ENCODE measurements around the gene DRC3. TPM values are rescaled to one million over a fixed set of nuclear protein-coding genes. Genes with fewer than 3 reads are reported as not detected.

Gene DRC3
- total RNA-seq, 1 donor from 2014 or later, result 0.82 TPM

DNA sequence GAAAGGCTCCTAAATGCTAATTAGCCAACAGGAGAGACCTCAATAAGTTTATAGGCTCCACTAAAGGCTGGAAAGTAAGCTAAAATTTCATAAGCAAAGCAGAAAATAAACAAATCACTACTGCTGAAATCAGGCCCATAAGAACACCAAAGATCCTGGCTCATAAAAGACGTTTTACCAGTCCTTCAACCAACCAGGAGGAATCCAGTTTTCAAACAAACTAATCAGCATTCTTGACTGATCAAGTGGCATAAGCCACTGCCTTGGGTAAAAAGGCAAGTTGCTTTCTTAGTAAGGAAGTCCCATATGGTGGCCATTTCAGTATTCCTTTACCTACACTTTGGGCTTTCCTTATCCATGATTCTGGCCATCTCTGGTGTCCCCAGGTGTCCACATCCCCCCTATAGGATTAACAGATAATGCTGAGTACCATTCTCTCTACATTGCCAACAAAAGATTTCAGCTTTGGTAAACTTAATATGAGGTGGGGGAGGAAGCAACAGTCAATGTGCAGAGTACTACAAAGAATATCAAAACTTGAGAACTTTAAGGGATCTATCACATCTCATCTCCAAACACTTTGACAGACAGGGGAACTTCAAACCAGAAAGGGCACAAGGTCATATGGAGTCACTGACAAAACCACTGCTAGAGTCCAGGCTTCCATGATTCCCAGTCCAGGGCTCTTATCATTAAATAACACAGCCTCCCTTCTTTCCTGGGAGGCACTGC lies 1.8 kb upstream of the DRC3 start:
- no peak for DNase-seq

DNA sequence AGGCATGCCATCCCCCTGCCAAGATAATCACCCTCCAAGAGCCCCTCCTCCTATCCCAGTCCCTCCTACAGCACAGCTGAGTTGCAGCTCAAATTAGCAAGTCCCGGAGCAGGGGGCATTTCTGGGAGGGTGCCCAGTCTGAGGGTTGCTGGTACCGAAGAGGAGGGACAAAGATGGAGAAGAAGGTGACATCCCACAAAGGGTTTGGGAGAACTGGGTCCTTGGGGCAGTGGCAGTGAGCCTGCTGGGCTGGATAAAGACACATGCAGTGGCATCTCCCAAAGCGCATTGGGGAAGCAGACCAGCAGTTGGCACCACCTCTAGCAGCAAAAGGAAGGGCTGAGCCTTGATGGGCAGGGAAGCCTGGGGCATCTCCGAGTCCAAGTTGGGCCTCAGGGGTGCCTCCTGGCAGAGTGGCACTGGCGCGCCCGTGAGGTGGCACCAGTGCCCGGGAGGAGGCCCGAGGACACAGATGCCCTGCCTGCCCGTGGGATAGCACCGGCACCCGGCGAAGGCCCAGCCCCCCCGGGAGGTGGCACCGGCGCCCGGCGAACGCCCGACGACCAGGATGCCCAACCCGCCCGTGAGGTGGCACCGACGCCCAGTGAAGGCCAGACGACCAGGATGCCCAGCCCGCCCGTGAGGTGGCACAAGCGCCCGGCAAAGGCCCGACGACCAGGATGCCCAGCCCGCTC lies 1.1 kb upstream of the DRC3 start:
- peak; percentile 72 for DNase-seq

DNA sequence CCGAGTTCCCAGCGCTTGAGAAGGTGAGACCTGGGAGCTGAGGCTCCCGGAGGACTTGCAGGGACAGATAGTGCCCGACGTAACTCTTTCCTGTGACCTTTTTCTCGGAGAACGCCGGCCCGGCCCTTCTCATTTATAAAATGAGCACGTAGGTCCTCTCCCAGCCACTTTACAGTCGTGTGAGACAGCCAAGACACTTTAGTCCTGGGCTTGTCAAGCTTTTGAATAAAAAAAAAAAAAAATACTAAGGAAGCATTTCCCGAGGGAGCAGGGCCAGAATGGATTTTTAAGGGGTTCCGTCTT lies 241 bp downstream of the DRC3 start:
- no peak for DNase-seq

DNA sequence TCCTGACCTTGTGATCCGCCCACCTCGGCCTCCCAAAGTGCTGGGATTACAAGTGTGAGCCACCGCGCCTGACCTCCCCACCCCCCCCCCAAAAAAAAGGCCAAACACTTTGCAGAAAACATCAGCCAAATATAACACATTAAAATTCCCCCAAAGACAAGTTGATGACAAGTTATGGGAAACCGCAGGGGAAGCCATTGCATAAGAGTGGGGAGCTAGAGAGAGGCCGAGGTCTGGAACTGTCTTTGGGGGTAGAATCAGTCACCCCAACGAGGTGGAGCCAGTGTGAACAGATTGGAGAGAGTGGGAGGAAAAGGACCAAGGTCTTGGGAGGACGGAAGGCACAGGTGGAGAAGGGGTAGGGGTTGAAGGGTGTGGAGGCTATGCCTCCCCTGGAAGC lies 2.8 kb downstream of the DRC3 start:
- no peak for DNase-seq

- DNase-seq, result no peak
Measured at GRCh38 chr17:17976931-17977570, 4.4 kb downstream of the DRC3 start.

DNA sequence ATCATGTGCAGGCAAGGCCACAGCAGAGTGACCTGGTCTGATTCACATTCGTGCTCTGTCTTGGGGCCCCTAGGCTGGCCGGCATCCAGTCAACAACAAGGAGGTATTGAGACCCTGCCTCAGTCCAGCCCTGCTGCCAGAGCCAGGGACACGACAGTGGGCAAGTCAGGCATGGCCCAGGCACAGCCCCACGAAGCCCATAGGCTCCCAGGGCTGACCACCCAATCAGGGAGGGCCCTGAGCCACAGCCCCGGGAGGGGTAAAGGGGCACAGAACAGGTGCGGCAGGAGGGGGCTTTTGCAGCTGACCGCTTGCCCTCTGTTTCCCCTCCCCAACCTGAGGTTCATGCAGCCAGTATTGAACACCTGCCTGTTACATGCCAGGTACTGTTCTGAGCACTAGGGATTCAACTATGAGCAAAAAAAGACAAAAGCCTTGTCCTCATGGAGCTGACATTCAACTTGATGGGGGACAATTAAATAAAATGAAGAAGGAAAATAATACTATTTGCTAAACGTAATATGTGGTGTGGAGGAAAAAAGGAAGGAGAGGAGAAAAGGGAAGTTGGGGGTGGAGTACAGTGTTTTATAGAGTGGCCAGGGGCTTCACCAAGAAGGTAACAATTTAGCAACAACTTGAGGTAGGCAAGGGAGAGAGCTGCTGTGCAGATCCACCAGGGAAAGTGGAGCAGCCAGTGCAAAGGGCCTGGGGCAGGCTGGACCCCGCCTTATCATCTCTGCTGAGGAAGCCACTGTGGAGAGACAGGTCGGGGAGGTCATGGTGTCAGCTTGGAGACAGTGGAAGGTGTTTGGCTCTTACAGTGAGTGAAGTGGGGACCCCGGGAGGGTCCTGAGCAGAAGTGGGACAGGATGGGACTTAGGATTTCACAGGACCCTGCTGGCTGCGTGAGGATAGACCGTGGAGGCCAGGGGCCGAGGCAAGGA lies 6.1 kb downstream of the DRC3 start:
- DNase-seq, result no peak

GRCh38 chr17:17979778-17980177 lies 7.1 kb downstream of the DRC3 start:
- no peak for DNase-seq

- no peak for DNase-seq
Measured at GRCh38 chr17:17981330-17981729, 8.7 kb downstream of the DRC3 start.

GRCh38 chr17:17982801-17983200 lies 10.1 kb downstream of the DRC3 start:
- peak; percentile 69 for DNase-seq

GRCh38 chr17:17983376-17983775 lies 10.7 kb downstream of the DRC3 start:
- no peak for DNase-seq

DNA sequence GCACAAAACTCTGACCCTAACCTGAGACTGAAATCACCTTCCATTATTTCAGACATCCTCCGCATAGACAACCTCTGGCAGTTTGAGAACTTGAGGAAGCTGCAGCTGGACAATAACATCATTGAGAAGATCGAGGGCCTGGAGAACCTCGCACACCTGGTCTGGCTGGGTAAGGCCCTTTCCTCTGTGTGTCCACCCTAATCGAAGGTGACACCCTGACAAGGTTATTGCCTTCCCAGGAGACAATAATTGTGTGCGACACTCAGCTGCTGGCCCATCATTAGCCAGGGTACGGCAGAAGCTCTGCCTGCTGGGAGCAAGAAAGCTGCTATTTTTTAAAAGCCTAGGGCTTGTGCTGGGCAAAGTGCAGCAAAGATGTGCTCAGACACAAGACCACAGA lies 11.1 kb downstream of the DRC3 start:
- DNase-seq, result no peak

GRCh38 chr17:17985153-17985552 lies 12.5 kb downstream of the DRC3 start:
- no peak for DNase-seq

DNA sequence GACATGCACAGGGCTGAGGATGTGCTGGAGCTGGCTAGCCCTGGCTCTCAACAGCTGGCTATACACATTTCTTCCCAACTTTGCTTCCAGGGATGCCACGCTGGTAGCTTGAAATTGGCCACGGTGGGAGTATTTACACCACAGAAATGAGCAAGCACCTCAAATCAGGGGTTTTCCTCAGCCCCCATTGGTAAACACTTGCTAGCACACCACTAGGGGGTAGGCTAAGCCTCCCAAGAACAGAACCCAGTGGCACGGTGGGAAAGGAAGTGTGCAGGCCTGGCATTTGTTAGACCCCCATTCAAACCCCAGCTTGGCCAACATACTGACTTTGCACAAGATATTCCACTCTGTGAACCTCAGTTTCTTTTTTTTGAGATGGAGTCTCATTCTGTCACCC lies 12.9 kb downstream of the DRC3 start:
- no peak for DNase-seq

GRCh38 chr17:17987187-17987896 lies 14.7 kb downstream of the DRC3 start:
- DNase-seq, result no peak

- no peak for DNase-seq
Measured at GRCh38 chr17:17987901-17988300, 15.2 kb downstream of the DRC3 start.

DNA sequence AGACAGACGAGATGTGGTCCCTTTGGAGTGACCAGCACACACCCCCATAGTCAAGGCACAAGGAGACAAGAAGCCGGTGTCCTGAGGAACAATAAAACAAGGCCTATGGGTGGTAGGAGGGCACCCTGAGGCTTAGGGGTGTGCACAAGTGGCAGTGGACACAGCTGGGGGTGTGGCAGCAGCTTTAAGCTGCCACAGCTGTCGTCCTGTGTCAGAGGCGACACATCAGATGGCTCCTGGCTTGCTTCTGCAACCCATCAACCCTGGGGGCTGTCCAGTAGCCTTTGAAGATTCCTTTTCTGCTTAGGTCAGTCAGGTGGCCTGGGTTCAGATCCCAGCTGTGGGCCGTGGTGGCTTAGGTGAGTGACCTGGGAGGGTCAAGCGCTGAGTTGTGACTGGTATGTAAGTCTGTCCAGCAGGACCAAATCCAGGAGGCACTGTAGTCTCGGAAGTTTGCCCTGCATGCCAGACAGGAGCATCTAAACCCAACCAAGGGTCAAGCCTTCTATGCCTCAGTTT lies 15.8 kb downstream of the DRC3 start:
- DNase-seq, result peak; percentile 66

- DNase-seq, result no peak
Measured at GRCh38 chr17:17989081-17989480, 16.4 kb downstream of the DRC3 start.

GRCh38 chr17:17989618-17990017 lies 17.0 kb downstream of the DRC3 start:
- DNase-seq, result no peak

- no peak for DNase-seq
Measured at GRCh38 chr17:17990282-17990681, 17.6 kb downstream of the DRC3 start.

- DNase-seq, result no peak
Measured at GRCh38 chr17:17993366-17993765, 20.7 kb downstream of the DRC3 start.

- DNase-seq, result no peak
Measured at GRCh38 chr17:17993852-17994251, 21.2 kb downstream of the DRC3 start.

Measured in tongue (tissue), 2 donors.